GM23338 (cell line): ENCODE data around the gene LRIF1. TPM values are rescaled to one million over a fixed set of nuclear protein-coding genes. Genes with fewer than 3 reads are reported as not detected.

Source experiments
- ATAC-seq: fragments of 200-7000 bp; cut with Tn5 transposase; 3 replicates; pipeline ENCODE4 v1.9.1; 2020
- DNase-seq: peaks from one replicate; pipeline ENCODE4 v3.0.0-alpha.2; 2015; ENCODE audit warnings: low spot score
- H2AFZ ChIP-seq: fragments of 200-600 bp; sonication (generic); 2 replicates; pipeline ENCODE4 v1.8.0; 2016; ENCODE audit warnings: antibody characterized with exemption, mild to moderate bottlenecking, moderate library complexity
- H3F3A ChIP-seq: fragments of 200-600 bp; sonication (generic); replicated peaks from 2 replicates; pipeline ENCODE4 v1.8.0; 2017; ENCODE audit warnings: antibody characterized with exemption, mixed run types, low read depth
- H3K27ac ChIP-seq: fragments of 200-600 bp; sonication (generic); 2 replicates; pipeline ENCODE4 v1.6.1; 2016; ENCODE audit warnings: low read depth
- H3K27me3 ChIP-seq: fragments of 200-600 bp; sonication (generic); 2 replicates; pipeline ENCODE4 v1.8.0; 2016; ENCODE audit warnings: mild to moderate bottlenecking, mixed run types, moderate library complexity; ENCODE audit not compliant: insufficient read depth
- H3K36me3 ChIP-seq: fragments of 200-600 bp; sonication (generic); 2 replicates; pipeline ENCODE4 v1.8.0; 2016; ENCODE audit warnings: mild to moderate bottlenecking; ENCODE audit not compliant: insufficient read depth
- H3K4me1 ChIP-seq: fragments of 200-600 bp; sonication (generic); 2 replicates; pipeline ENCODE4 v1.8.0; 2016; ENCODE audit warnings: mild to moderate bottlenecking, moderate library complexity; ENCODE audit not compliant: insufficient read depth
- H3K4me2 ChIP-seq: fragments of 200-600 bp; sonication (generic); 2 replicates; pipeline ENCODE4 v1.7.1; 2017; ENCODE audit warnings: mixed run types
- H3K4me3 ChIP-seq: fragments of 200-600 bp; sonication (generic); 2 replicates; pipeline ENCODE4 v1.6.1; 2016; ENCODE audit warnings: mixed run types
- H3K79me2 ChIP-seq: fragments of 200-600 bp; sonication (generic); replicated peaks from 2 replicates; pipeline ENCODE4 v1.8.0; 2017; ENCODE audit warnings: mild to moderate bottlenecking; ENCODE audit not compliant: insufficient read depth
- H3K9me2 ChIP-seq: fragments of 200-600 bp; sonication (generic); 2 replicates; pipeline ENCODE4 v1.8.0; 2017; ENCODE audit not compliant: insufficient read depth
- H4K20me1 ChIP-seq: fragments of 200-600 bp; sonication (generic); replicated peaks from 2 replicates; pipeline ENCODE4 v1.8.0; 2017; ENCODE audit warnings: mild to moderate bottlenecking; ENCODE audit not compliant: insufficient read depth
- H3K27ac Mint-ChIP-seq: 2 replicates; pipeline ENCODE4 v1.8.0; 2020; ENCODE audit warnings: inconsistent platforms, mild to moderate bottlenecking, moderate library complexity, mixed read lengths
- H3K27me3 Mint-ChIP-seq: 3 replicates; pipeline ENCODE4 v1.8.0; 2022; ENCODE audit warnings: low read depth, mild to moderate bottlenecking, moderate library complexity, mixed read lengths, inconsistent platforms; ENCODE audit not compliant: insufficient read depth, poor library complexity
- H3K36me3 Mint-ChIP-seq: 3 replicates; pipeline ENCODE4 v1.8.0; 2021; ENCODE audit warnings: low read depth, mild to moderate bottlenecking, inconsistent platforms, moderate library complexity, mixed read lengths
- H3K4me1 Mint-ChIP-seq: 3 replicates; pipeline ENCODE4 v1.8.0; 2020; ENCODE audit warnings: mild to moderate bottlenecking, inconsistent platforms, mixed read lengths
- H3K4me3 Mint-ChIP-seq: 3 replicates; pipeline ENCODE4 v1.8.0; 2021; ENCODE audit warnings: moderate library complexity, mild to moderate bottlenecking, inconsistent platforms, mixed read lengths
- H3K9me3 Mint-ChIP-seq: 3 replicates; pipeline ENCODE4 v1.8.0; 2020; ENCODE audit warnings: moderate library complexity, mild to moderate bottlenecking, inconsistent platforms, mixed read lengths
- EZH2 ChIP-seq: fragments of 200-600 bp; sonication (generic); IDR thresholded peaks from one replicate; pipeline ENCODE4 v1.8.0; 2017; ENCODE audit warnings: antibody characterized with exemption, mild to moderate bottlenecking, low read depth; ENCODE audit not compliant: unreplicated experiment
- EZH2phosphoT487 ChIP-seq: fragments of 200-600 bp; sonication (generic); IDR thresholded peaks from one replicate; pipeline ENCODE4 v1.8.1; 2018; ENCODE audit warnings: antibody characterized with exemption; ENCODE audit not compliant: unreplicated experiment
- JUNB ChIP-seq: IDR thresholded peaks from one replicate; pipeline ENCODE4 v1.6.1; 2016; ENCODE audit warnings: antibody characterized with exemption; ENCODE audit not compliant: unreplicated experiment
- NANOG ChIP-seq: IDR thresholded peaks from 2 replicates; pipeline ENCODE4 v1.6.1; 2016; ENCODE audit warnings: antibody characterized with exemption, borderline replicate concordance
- POLR2AphosphoS5 ChIP-seq: IDR thresholded peaks from 2 replicates; pipeline ENCODE4 v1.6.1; 2016; ENCODE audit warnings: antibody characterized with exemption, low read depth
- STAT1 ChIP-seq: IDR thresholded peaks from one replicate; pipeline ENCODE4 v1.6.1; 2016; ENCODE audit warnings: antibody characterized with exemption; ENCODE audit not compliant: unreplicated experiment
- ZNF114 ChIP-seq: fragments of 250-450 bp; sonication (Bioruptor Pico); IDR thresholded peaks from 2 replicates; pipeline ENCODE4 v1.5.0; 2020; ENCODE audit warnings: mild to moderate bottlenecking, moderate library complexity
- ZNF331 ChIP-seq: fragments of 250-450 bp; sonication (Bioruptor Pico); IDR thresholded peaks from 2 replicates; pipeline ENCODE4 v1.5.0; 2020; ENCODE audit warnings: low read depth, mild to moderate bottlenecking, moderate library complexity
- ZNF462 ChIP-seq: fragments of 250-450 bp; sonication (Bioruptor Pico); IDR thresholded peaks from 2 replicates; pipeline ENCODE4 v1.5.0; 2020; ENCODE audit warnings: mild to moderate bottlenecking, moderate library complexity
- polyA plus RNA-seq: library from polyadenylated mRNA; unstranded; fragments of >200 nt; fragmentation: Nextera tagmentation; extraction: Ambion mirVana; gene quantifications from 2 replicates; pipeline ENCODE4 v1.2.1, GENCODE V29; 2016
- total RNA-seq: library from RNA; depleted of rRNA; stranded (reverse); fragments of >200 nt; shearing (Covaris generic); gene quantifications from 2 replicates; pipeline ENCODE4 v1.2.3, GENCODE V29; 2014
- TF ChIP-seq, protein P1 (sequence below): IDR thresholded peaks from 2 replicates; pipeline ENCODE4 v1.6.1; 2016; ENCODE audit warnings: antibody characterized with exemption
- TF ChIP-seq, protein P2 (sequence below), 2 experiments: fragments of 200-600 bp in 1 of 2; sonication (generic) in 1 of 2; conservative IDR thresholded peaks; 2 replicates each; pipeline versions ENCODE4 v1.5.1 to v1.6.1; 2016 to 2017; ENCODE audit warnings: antibody characterized with exemption in 2 of 2, low read depth in 2 of 2, mild to moderate bottlenecking in 2 of 2, moderate library complexity in 1 of 2

LRIF1 gene
- total and polyA plus RNA-seq, 2 experiments from 2014 or later: 32.6 to 37.9 TPM

- Mint-ChIP-seq H3K27ac (no peak overlapping the region), H3K9me3 (no peaks in the 10 kb centered on the region; the same call in 2 of the 3 replicates)
- no peak for ATAC-seq
Observed at GRCh38 chr1:110912784-110913183, 50.9 kb downstream of the LRIF1 start.

More at GRCh38 chr1:110912784-110913183, 50.9 kb downstream of the LRIF1 start:
- H3K9me2 ChIP-seq: 0 out of 2 replicates have a peak, but pooled peaks cover 3% of the 10 kb centered on the region
- Mint-ChIP-seq H3K27me3 (no peaks in the 10 kb centered on the region), H3K4me3 (no peak overlapping the region), H3K4me1 (peaks cover 8% of the 10 kb centered on the region; the same call in 2 of the 3 replicates), H3K36me3 (no peaks in the 10 kb centered on the region)
- TF ChIP-seq EZH2 (no peak), JUNB (no peak), ZNF114 (CRISPR knock-in tag) (no peak), NANOG (no peak), ZNF462 (CRISPR knock-in tag) (no peak), ZNF331 (CRISPR knock-in tag) (no peak), EZH2phosphoT487 (no peak), STAT1 (no peak), POLR2AphosphoS5 (no peak)
- TF ChIP-seq, protein P1, sequence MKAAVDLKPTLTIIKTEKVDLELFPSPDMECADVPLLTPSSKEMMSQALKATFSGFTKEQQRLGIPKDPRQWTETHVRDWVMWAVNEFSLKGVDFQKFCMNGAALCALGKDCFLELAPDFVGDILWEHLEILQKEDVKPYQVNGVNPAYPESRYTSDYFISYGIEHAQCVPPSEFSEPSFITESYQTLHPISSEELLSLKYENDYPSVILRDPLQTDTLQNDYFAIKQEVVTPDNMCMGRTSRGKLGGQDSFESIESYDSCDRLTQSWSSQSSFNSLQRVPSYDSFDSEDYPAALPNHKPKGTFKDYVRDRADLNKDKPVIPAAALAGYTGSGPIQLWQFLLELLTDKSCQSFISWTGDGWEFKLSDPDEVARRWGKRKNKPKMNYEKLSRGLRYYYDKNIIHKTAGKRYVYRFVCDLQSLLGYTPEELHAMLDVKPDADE: no peak
- TF ChIP-seq, protein P2, sequence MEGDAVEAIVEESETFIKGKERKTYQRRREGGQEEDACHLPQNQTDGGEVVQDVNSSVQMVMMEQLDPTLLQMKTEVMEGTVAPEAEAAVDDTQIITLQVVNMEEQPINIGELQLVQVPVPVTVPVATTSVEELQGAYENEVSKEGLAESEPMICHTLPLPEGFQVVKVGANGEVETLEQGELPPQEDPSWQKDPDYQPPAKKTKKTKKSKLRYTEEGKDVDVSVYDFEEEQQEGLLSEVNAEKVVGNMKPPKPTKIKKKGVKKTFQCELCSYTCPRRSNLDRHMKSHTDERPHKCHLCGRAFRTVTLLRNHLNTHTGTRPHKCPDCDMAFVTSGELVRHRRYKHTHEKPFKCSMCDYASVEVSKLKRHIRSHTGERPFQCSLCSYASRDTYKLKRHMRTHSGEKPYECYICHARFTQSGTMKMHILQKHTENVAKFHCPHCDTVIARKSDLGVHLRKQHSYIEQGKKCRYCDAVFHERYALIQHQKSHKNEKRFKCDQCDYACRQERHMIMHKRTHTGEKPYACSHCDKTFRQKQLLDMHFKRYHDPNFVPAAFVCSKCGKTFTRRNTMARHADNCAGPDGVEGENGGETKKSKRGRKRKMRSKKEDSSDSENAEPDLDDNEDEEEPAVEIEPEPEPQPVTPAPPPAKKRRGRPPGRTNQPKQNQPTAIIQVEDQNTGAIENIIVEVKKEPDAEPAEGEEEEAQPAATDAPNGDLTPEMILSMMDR (conservative IDR thresholded peaks at IDR 0.05; ENCODE audit: low read depth in 2 of 2): no peak
- H3K4me3 ChIP-seq: no peak overlapping the region
- H4K20me1 ChIP-seq: no peaks in the 10 kb centered on the region
- no peaks in the 10 kb centered on the region for H3F3A ChIP-seq
- H3K4me1 ChIP-seq: no peaks in the 10 kb centered on the region
- H3K79me2 ChIP-seq: no peaks in the 10 kb centered on the region
- no peak overlapping the region for H3K27ac ChIP-seq
- H3K27me3 ChIP-seq: no peaks in the 10 kb centered on the region
- H2AFZ ChIP-seq: no peak overlapping the region
- H3K36me3 ChIP-seq: no peaks in the 10 kb centered on the region
- no peak overlapping the region for H3K4me2 ChIP-seq
- no peak for DNase-seq
